Measurements from ENCODE around the gene KIF23.
A peak's percentile ranks its signal among the peaks of the same experiment; 100 is the strongest.

KIF23 gene

GRCh38 chr15:69465253-69465652 is 51.1 kb downstream of the KIF23 start:
- DNase-seq (ENCODE audit: low spot score), result no peak

DNA sequence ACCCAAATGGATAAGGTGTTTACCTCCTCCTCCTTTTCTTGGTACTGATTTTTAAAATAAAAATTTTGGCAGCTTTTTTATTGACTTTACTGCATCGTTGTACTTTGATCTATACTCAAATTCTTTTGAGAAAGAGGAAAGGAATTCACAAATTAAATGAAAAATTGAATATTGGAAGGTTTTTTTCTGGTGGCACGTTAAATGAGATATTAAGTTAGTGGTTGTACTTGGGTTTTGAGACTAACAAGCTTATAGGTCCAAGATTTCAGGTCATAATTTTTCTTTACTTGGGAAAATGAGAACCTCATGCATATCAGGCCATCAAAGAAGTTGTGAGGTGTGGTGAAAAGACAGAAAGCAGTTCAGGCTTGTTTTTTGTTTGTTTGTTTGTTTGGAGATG is 52.6 kb downstream of the KIF23 start:
- no peak for DNase-seq (ENCODE audit: low spot score)

- DNase-seq (ENCODE audit: low spot score), result peak; percentile 41
Observed at GRCh38 chr15:69467636-69468035, 53.5 kb downstream of the KIF23 start.

DNA sequence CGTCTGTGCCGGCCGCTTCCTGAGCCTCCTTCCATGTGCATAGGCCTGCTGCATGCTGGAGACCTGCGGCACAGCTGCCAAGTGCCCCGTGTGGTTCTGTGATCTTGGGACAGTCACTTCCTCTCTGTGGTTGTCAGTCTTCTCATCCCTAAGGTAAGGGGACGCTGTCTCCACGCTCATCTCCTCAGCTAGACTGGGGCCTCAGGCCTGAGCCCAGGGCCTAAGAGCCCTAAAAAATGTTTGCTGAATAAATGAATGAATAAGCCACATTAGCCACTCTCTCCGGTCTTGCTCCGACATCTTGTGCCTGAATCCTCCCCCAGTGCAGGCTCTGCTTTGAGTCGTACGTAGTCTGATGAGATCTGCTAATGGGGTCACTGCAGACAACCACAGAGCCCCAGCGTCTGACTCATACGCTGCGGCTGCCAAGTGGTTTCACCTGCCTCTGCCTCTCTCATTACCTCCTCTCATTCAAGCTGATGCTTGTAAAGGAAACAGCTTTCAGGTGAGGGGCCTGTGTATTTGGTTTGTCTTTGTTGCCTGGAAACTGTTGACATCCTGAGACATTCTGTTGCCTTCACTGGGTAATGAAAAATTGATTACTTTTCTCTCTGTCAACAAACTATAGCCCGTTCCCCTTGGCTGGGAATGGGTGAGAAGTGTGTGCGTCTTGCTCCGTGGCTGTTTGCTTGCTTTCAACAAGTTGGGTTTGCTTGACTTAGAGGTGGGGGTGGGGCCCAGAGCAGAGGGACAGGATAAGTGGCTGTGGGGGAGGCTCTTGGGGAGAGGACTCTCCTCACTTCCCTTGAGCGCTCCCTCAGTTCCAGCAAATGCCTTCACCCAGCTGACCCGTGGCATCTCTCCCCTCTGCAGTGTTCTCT is 54.3 kb downstream of the KIF23 start:
- peak; percentile 97 for DNase-seq (ENCODE audit: low spot score)

DNA sequence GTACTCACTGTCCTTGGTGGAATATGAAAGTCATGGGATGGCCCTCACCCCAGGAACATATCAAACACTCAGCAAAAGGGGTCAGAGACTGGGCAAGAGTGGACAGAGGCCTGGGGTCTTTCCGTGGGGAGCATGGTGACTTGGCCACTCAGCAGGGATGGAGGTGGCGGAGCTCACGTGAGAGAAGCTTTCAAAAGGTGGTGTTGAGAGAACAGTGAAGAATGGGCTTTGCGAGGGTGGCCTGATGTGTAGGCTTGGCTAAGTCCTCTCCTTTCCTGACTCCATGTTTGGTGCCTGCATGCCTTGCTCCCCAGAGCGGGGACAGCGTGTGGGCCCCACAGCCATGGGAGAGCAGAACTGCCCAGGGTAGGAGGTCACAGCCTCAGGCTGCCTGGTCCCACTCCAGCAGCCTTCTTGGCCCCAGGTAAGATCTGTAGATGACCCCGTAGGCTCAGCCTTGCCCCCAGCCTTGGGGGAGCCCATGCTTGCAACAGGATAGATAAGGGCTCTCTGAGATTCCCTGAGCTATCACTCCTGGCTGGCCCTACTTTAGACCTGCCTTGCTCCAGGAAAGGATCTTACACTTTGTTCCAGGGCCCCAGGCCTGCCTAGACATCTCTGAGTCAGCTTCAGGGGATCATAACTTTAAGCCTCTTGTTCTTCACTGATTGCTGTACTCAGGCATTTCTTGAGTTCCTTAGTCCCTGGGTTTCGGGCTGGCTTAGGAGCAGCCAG is 55.5 kb downstream of the KIF23 start:
- peak; percentile 74 for DNase-seq (ENCODE audit: low spot score)

- DNase-seq (ENCODE audit: low spot score), result no peak
Observed at GRCh38 chr15:69472046-69472445, 57.9 kb downstream of the KIF23 start.

GRCh38 chr15:69472562-69472961 is 58.4 kb downstream of the KIF23 start:
- DNase-seq (ENCODE audit: low spot score), result no peak

- peak; percentile 73 for DNase-seq (ENCODE audit: low spot score)
Observed at GRCh38 chr15:69474291-69474690, 60.1 kb downstream of the KIF23 start.

DNA sequence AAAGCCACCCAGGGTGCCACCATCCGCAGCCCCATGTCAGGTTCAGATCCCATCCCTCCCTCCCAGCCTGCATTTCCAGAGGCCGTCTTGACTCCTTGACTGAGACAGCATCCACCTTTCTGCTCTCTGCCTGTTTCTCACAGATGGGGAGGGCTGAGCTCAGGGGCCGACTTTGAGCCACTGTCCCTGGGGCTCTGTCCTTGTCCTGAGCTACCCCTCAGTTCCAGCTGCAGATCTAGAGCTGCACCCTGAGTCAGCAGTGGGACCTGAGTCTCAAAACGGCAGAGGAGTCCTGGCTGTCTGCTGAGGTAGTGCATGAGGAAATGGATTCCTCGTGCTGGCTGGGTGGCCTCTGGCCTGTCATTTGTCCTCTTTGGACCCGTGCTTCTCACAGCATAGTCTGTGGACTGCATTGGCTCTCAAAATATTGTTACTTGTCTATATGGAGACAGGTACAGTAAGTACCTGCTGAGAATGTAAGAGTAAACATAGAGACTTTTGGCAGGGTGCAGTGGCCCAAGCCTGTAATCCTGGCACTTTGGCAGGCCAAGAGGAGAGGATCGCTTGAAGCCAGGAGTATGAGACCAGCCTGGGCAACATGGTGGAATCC is 60.8 kb downstream of the KIF23 start:
- DNase-seq (ENCODE audit: low spot score), result peak; percentile 56

DNA sequence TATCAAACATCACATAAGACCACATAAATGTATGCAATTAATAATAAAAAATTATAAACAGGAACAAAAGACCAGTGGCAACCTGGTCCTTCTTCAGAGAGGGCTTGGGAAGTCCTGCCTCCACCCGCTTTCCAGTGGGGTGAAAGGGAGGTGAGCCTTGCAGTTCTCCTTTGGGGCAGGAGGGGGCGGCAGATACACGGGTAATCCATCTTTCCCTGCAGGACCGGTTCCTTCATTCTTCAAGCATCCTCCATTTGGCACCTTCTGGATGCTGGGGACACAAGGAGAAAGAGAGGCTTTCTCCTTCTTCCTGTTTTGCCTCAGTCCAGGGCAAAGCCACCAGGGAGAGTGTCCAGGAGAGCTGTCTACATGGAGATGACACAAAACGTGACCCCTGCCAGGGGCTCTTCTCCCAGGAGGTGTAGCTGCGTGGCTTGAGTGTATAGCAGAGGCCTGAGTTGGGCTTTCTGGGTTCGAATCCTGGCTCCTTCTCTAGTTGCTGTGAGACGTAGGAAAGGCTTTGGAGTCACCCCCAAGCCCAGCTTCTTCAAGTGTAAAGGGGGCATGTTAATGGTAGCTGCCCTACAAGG is 61.7 kb downstream of the KIF23 start:
- DNase-seq (ENCODE audit: low spot score), result peak; percentile 78

- DNase-seq (ENCODE audit: low spot score), result no peak
Observed at GRCh38 chr15:69476704-69477473, 62.7 kb downstream of the KIF23 start.

DNA sequence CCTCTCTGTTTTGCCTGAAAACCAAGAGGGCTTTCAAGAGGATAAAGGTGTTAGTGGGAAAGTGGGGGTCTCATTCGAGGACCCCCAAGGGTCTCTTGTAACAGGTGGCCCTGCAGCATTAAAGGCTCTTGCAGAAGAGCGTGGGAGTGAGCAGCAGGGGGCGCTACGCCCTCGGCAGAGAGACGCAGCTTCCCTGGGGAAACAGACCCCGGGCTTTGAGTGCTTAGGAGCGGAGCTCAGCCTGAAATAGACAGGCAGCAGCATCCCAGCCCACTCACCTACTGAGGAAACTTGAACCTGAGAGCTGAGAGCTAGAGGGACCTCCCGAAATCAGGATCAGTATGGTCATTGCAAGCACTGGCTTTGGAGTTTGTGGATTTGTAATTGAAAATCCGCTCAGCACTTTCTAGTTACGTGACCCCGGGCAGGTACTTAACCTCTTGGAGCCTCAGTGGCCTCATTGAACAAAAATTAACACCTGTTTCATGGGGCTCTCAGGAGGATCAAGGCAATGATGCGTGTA is 64.2 kb downstream of the KIF23 start:
- peak; percentile 62 for DNase-seq (ENCODE audit: low spot score)

DNA sequence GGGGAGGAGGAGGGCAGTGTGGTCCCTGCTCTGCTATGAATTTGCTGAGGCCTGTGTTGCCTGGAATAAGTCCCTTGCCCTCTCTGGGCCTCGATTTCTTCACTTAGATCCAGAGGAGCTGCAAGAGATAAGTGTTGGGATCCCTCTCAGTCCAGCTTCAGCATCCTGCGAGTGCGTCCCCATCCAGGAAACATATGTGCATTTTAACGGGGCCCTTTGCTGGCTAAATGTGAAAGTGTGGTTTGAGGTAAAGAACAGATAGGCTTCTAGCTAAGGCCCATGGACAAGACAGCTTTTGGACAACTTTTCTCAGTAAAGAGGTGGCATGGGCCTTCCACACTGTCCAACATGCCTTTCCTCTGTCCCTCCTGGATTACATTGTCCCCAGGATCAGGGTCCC is 64.9 kb downstream of the KIF23 start:
- DNase-seq (ENCODE audit: low spot score), result no peak

- no peak for DNase-seq (ENCODE audit: low spot score)
Observed at GRCh38 chr15:69479971-69480370, 65.8 kb downstream of the KIF23 start.

- DNase-seq (ENCODE audit: low spot score), result peak; percentile 73
Observed at GRCh38 chr15:69480932-69481331, 66.8 kb downstream of the KIF23 start.

DNA sequence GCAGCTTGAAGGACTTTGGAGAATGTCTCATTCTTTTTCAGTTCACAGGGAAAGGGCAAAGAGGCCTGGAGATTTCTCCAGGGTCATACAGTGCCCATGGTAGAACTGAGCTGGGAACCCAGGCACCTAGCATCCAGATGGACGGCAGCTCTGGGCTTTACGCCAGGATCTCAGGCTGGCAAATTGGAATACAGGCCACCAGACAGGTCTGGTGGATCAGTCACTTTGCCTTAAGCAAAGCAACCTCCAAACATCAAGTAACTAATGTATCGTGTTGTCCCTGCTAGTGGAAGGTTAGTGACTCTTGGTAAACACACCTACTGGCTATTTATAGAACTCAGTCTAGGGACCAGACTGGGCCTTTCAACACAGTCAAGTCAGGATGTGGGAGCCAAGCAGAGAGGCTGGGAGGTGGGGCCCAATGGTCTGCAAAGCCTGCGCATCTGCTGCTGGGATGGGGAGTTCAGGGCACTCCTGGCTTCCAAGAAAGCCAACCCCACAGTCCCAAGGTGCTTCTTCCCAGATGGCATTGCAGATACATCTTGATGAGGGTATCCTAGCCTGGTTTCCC is 68.6 kb downstream of the KIF23 start:
- no peak for DNase-seq (ENCODE audit: low spot score)

GRCh38 chr15:69484837-69485236 is 70.7 kb downstream of the KIF23 start:
- DNase-seq (ENCODE audit: low spot score), result no peak

DNA sequence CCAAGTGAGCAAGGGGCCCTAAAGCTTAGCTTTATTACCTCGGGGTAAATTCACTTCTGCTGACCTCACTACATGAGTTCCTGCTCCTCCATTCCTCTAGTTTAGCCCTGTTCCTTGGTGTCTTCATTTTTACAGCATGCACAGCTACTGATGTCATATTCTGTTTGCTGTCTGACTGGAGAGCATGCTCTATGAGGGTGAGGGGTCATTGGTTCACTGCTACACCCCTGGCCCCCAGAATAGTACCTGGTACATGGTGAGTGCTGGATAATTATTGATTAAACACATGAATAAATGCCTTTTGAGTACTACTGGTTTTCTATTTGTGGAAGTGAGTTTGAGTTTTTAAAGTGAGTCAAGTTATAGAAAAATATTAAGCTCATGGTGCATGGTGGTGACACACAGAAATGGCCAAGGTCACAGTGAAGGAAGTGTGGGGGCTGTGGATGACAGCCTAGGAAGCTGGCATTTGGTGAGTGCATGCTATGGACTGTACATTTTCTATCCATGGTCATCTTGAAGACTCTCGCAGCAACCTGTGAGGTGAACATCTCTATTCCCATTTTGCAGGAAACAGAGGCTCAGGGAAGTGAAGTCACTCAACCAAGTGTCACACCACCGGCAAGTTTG is 72.4 kb downstream of the KIF23 start:
- peak; percentile 55 for DNase-seq (ENCODE audit: low spot score)

DNA sequence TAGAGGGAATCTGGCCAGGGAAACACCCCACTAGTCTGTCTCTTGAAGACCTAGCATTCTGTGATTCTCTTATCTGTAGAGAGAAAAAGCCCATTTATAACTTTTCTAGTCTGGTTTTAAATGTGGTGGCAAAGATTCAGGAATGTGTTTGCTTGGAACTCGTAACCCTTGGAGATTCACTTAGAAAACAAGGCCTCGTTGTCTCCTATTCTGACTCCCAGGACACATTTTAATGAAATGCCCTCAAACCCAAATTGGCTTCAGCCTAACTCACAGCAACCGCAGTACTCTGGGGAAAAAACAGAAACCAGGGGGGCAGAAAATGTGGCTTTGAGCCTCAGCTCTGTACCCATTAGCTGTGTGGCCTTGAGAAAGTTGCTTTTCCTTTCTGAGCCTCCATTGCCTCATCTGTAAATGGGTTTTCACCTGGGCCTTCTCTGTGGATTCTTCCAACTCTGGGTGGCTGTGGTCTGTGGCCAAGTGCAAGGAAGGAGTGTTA is 75.0 kb downstream of the KIF23 start:
- no peak for DNase-seq (ENCODE audit: low spot score)

DNA sequence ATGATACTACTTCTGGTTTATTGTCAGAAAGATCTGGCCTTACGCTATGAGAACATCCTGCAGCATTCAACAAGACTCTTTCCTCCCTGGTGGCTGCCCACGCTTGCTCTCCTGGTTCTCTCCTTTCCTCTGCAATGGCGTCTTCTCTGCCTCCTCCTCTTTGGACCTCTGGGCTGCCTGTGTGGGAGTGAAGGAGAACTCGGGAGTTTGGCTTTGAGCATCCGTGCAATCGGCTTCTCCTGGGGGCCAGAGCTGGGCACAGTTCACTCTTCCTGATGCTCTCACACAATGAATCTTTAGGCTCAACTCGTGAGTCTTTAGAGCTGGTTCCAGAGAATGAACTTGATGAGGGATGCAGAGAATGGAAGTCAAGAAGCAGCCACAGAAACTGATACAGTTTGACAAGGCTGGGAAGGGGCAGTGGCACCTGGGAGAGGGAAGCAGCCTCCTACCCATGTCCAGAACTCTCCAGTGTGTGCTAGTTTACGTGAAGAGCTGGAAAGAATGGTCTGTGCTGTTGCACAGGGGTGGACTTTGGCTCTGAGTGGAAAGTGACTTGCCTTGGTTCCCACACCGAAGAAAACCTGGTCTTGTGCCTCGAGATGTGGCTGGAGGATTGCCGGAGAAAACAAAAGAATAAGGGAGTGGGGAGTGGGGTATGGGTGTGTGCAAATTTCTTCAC is 76.3 kb downstream of the KIF23 start:
- no peak for DNase-seq (ENCODE audit: low spot score)

All from kidney tubule cell (primary cell).